ENCODE data around the gene LRRC10. TPM values are rescaled to one million over a fixed set of nuclear protein-coding genes. Genes with fewer than 3 reads are reported as not detected.

Gene LRRC10
- total and polyA plus RNA-seq, 10 of the 15 experiments (the other 5 are each of a cell fraction or from before 2014, with no cell fraction given): not detected

- TF ChIP-seq, protein P1, sequence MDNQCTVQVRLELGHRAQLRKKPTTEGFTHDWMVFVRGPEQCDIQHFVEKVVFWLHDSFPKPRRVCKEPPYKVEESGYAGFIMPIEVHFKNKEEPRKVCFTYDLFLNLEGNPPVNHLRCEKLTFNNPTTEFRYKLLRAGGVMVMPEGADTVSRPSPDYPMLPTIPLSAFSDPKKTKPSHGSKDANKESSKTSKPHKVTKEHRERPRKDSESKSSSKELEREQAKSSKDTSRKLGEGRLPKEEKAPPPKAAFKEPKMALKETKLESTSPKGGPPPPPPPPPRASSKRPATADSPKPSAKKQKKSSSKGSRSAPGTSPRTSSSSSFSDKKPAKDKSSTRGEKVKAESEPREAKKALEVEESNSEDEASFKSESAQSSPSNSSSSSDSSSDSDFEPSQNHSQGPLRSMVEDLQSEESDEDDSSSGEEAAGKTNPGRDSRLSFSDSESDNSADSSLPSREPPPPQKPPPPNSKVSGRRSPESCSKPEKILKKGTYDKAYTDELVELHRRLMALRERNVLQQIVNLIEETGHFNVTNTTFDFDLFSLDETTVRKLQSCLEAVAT (IDR thresholded peaks at IDR 0.05): no peak
- TF ChIP-seq E4F1 (IDR thresholded peaks at IDR 0.05; ENCODE audit: borderline replicate concordance, partially characterized antibody): no peak
These were observed 12.4 kb downstream of the LRRC10 start (continued) for GRCh38 chr12:69598174-69598753.

DNA sequence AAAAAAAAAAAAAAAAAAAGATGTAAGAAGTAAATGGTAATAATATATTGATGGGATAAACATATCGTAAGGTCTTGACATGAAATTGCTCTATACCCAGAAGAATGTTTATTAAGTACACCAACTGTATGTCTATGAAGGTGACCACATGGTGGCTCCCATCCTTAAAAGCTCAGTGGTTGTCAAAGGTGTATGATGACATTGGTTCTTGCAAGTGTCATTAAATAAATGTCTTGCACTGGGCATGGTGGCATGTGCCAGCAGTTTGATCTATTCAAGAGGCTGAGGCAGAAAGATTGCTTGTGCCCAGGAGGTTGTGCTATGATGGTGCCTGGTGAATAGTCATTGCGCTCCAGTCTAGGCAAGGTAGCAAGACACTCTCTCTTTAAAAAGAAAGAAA is 15.0 kb downstream of the LRRC10 start:
- ChIA-PET POLR2A (interaction anchor here (0.6 to 0.7 kb wide), 2 partner anchors 21 to 97 kb away, joined by 4 read pairs; no protein-coding TSS in a partner anchor), SMC1A (ENCODE audit: uncharacterized antibody, unreplicated experiment) (no interaction called here)
- TF ChIP-seq SMARCA5 (IDR thresholded peaks at IDR 0.05): no peak
- no peak for TF ChIP-seq SRF (IDR thresholded peaks at IDR 0.05; ENCODE audit: low read depth in 2 of 2, low read length in 2 of 2)
- no peak for TF ChIP-seq BCL11A (IDR thresholded peaks at IDR 0.05; ENCODE audit: low read depth, low read length)
- no peak for TF ChIP-seq ATF7 (IDR thresholded peaks at IDR 0.05; ENCODE audit: low read depth)
- TF ChIP-seq, protein P2, sequence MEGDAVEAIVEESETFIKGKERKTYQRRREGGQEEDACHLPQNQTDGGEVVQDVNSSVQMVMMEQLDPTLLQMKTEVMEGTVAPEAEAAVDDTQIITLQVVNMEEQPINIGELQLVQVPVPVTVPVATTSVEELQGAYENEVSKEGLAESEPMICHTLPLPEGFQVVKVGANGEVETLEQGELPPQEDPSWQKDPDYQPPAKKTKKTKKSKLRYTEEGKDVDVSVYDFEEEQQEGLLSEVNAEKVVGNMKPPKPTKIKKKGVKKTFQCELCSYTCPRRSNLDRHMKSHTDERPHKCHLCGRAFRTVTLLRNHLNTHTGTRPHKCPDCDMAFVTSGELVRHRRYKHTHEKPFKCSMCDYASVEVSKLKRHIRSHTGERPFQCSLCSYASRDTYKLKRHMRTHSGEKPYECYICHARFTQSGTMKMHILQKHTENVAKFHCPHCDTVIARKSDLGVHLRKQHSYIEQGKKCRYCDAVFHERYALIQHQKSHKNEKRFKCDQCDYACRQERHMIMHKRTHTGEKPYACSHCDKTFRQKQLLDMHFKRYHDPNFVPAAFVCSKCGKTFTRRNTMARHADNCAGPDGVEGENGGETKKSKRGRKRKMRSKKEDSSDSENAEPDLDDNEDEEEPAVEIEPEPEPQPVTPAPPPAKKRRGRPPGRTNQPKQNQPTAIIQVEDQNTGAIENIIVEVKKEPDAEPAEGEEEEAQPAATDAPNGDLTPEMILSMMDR (IDR thresholded peaks at IDR 0.05 in 2 of 3, conservative IDR thresholded peaks at IDR 0.05 in 1 of 3; ENCODE audit: control insufficient read depth in 2 of 3, extremely low read depth in 1 of 3, insufficient read depth in 1 of 3, low read depth in 3 of 3, low read length in 3 of 3): no peak
- no peak for TF ChIP-seq BHLHE40 (IDR thresholded peaks at IDR 0.05; ENCODE audit: borderline replicate concordance in 1 of 2, low read depth in 2 of 2, low read length in 1 of 2)
- TF ChIP-seq PKNOX1 (IDR thresholded peaks at IDR 0.05): no peak
- no peak for TF ChIP-seq TAF1 (IDR thresholded peaks at IDR 0.05; ENCODE audit: borderline replicate concordance, low read depth, low read length)
- TF ChIP-seq TCF3 (IDR thresholded peaks at IDR 0.05; ENCODE audit: borderline replicate concordance, insufficient read depth, low read depth, low read length): no peak
- no peak for TF ChIP-seq DPF2 (IDR thresholded peaks at IDR 0.05)
- no peak for TF ChIP-seq RUNX3 (IDR thresholded peaks at IDR 0.05; ENCODE audit: low read length)
- TF ChIP-seq CHD2 (IDR thresholded peaks at IDR 0.05; ENCODE audit: borderline replicate concordance, low read depth, low read length): no peak
- no peak for TF ChIP-seq ZNF207 (IDR thresholded peaks at IDR 0.05; ENCODE audit: borderline replicate concordance)
- TF ChIP-seq MEF2B (IDR thresholded peaks at IDR 0.05; ENCODE audit: partially characterized antibody, poor library complexity, severe bottlenecking): no peak

More for the DNA sequence above, 15.0 kb downstream of the LRRC10 start:
- DNase-seq (ENCODE audit: low read depth, low spot score): no peak
- Histone ChIP-seq H3K79me2 (ENCODE audit: control insufficient read depth, insufficient read depth, low read length) (no peaks in the 10 kb centered on the region; the same call in 1 of the 2 replicates), H3K4me1 (ENCODE audit: control insufficient read depth, insufficient read depth, low read length) (no peaks in the 10 kb centered on the region), H2AFZ (ENCODE audit: control insufficient read depth, low read depth, low read length) (no peak overlapping the region), H3K36me3 (ENCODE audit: control insufficient read depth in 2 of 2, insufficient read depth in 2 of 2, low read length in 1 of 2) (peaks cover 8 to 64% of the 10 kb centered on the region in 2 experiments), H4K20me1 (ENCODE audit: control insufficient read depth, insufficient read depth) (no peaks in the 10 kb centered on the region), H3K9me3 (replicated peaks; ENCODE audit: control insufficient read depth, insufficient read depth, low read length) (no peaks in the 10 kb centered on the region), H3K27me3 (replicated peaks in 1 of 2; ENCODE audit: control insufficient read depth in 2 of 2, insufficient read depth in 2 of 2, low read length in 1 of 2) (no peaks in the 10 kb centered on the region), H3K4me3 (no peak overlapping the region), H3K4me2 (ENCODE audit: control insufficient read depth, insufficient read depth) (no peak overlapping the region), H3K27ac (ENCODE audit: control insufficient read depth, insufficient read depth) (no peak overlapping the region), H3K9ac (ENCODE audit: control insufficient read depth, insufficient read depth, low read length) (no peak overlapping the region)
- peak; percentile 46 for ATAC-seq
- RAD21 ChIA-PET (ENCODE audit: unreplicated experiment): no interaction called here
- no TSS peak for BruUV-seq (replicated peaks)
- CTCF ChIA-PET: interaction anchor here (1.6 kb wide), 1 partner anchor 44 kb away, joined by 4 read pairs; no protein-coding TSS in a partner anchor
- FAIRE-seq: no peak
- intact Hi-C loops (cut with micrococcal nuclease; ENCODE audit: unreplicated experiment): no loop called here
- 96% methylated on average over 2 of the region's 2 CpGs for WGBS (ENCODE audit: insufficient coverage, insufficient replicate concordance, low lambda C conversion rate, missing lambda C conversion rate)
- in situ Hi-C loops (cut with MboI): no loop called here

Data from GM12878 (cell line).